HTR-8/SVneo (cell line): ENCODE results near the gene MED27.
"Not testable (repeated sequence)": the region's sequence is repeated elsewhere in the genome, so short reads cannot be mapped to it uniquely, and the experiment has no call there.

Experiments used
- DNase-seq: peaks from one replicate; pipeline ENCODE4 v3.0.0; 2011; ENCODE audit warnings: low spot score, mixed read lengths; ENCODE audit not compliant: insufficient read length
- FAIRE-seq: peaks from 2 replicates; lab custom pipeline; 2011; peaks lifted over from hg19 to GRCh38; lab: Jason Lieb, UNC

The MED27 gene

DNA sequence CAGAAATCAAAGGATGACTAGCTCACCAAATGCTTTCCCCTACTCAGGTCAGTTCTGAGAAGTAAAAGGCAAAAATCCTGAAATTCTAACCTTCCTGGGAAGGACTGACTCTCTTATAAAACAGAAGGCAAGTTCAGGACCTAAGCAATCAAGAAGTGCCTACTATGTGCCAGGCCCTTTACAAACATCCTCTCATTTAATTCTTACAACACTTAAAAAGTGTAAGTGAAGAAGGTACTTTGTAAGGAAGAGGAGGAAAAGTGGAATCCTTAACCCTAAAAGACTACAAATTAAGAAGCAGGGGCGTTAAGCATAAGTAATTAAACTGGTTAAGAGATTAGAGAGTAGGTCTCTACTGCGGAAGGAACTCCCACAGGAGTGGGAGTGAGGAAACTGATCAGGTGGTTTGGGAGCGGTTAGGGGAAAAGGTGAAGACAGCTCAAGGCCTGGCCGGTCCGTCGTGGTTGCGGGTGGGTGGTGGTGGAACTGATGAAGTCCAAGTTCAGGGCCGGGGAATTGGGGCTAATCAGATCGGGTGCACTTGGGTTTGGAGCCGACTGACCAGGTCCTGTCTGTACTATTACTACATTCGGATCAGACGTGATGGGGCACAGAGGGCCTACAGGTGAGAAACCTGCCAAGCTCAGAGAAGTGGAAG, 839 bp downstream of the MED27 start:
- FAIRE-seq (no peak), DNase-seq (no peak)

DNA sequence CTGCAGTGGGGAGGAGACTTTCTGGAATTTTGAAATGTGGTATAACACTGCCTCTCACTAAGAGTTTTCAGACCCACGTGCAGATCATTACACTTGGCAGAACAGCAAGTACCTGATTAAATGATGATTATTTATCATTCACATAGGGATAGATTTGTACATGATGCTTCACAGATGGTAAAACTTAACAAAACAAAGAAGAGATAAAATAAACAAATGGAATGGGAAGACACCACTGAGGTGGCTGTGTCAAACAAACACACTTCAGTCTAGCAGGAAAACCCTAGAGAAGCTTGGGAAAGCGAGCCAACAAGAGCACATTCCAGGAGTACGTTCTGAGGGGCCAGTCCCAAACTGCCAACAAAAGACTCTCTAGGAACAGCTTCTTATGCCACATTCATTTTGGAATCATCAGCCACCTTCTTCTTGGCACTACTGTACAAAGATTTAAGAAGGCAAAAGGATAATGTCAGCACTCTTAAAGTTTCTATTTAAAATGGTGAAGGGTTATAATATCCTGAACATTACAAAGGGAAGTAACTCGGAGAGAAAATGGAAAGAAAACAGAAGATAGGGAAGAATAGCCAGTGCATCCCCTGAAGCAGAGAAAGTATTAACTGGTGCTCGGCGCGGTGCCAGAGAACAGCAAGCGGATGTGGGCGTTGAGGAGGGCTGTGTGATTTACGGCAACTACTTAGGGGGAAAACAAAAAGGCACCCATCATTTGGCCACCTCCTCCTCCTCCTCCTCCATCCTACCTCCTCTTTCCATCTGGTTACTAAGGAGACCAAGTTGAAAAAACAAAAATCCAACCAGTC, 1.6 kb downstream of the MED27 start:
- DNase-seq (no peak), FAIRE-seq (no peak)

- FAIRE-seq (no peak), DNase-seq (no peak)
Measured at GRCh38 chr9:132075853-132076252, 3.8 kb downstream of the MED27 start.

DNA sequence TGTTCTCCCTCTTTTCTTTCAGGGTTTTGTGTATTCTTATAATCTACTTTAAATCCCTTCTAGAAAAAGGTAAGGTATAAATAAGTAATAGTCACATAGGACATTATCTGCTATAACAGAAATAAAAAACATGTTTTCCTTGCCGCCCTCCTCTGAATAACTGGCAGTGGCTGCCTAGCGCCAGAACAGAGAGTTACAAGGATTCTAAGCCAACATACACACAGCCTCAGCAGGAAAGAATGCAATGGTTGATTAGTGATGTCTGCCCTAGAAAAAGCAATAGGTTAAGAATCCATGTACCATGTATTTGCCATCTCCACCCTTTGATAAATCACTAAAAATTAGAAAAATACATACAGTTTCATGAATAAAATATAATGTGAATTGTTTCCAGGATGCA, 4.9 kb downstream of the MED27 start:
- DNase-seq (no peak), FAIRE-seq (no peak)

- DNase-seq, result no peak
- no peak for FAIRE-seq
Measured at GRCh38 chr9:132071847-132072507, 7.7 kb downstream of the MED27 start.

DNA sequence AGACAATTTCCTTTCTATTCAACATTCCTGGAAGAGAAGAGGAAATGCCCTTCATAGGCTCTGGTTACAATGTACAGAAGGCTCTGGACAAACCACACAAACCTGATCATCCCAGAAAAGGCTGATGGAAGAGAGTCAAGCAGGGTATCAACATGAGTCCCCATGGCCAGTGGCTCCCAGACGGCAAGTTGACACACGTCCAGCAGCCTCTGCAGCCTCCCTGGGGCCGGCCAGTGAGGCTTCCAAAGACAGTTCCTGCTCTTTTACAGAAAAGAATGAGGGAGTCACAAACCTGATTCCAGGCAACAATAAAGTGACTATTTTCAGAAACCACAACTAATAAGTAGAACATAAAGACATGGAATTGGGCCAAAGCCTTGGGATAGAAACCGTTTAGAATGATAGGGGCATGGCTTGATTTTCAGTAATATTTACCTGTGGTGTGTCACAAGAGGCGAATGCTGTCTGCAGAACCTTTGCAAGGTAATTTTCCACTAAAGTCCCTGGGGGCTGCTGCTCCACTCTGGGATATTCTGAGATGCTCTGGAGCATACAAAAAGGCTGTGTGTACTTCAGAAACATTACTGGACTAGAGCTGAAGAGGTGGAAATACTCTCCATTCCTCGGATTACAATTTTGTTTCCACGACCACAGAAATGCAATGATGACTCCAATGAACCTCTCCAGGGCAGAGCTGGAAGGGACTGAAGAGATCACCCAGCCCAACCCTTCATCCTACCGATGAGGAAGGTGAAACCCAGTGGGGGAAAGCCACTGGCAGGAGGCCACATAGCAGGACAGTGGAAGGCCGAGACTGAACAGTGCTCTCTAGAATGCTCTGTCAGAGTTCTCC, 10.4 kb downstream of the MED27 start:
- FAIRE-seq, result no peak
- DNase-seq, result peak; percentile 5

- DNase-seq, result no peak
- FAIRE-seq, result no peak
Measured at GRCh38 chr9:132068605-132069004, 11.1 kb downstream of the MED27 start.

GRCh38 chr9:132066511-132066910, 13.2 kb downstream of the MED27 start:
- FAIRE-seq (no peak), DNase-seq (no peak)

DNA sequence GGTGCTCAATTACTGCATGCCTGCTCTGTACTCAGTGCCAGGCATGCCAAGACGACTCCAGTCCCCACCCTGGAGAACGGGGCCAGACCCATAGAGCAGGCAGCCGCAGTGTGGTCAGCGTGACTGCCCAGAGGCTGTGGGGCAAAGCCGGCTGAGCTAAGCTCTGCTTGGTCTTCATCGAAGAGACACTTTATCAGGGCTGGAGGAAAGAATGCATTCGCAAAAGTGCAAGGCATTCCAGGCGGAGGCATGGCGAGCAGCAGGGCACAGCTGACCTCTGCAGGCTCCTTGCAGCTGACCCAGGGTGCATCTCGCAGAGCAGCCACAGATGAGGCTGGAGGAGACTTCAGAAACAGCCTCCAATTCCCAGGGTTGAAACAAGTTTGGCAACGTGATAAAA, 13.6 kb downstream of the MED27 start:
- FAIRE-seq, result no peak
- no peak for DNase-seq

- DNase-seq (no peak), FAIRE-seq (no peak)
Measured at GRCh38 chr9:132063281-132063680, 16.4 kb downstream of the MED27 start.

- no peak for FAIRE-seq
- DNase-seq, result no peak
Measured at GRCh38 chr9:132062806-132063205, 16.9 kb downstream of the MED27 start.

GRCh38 chr9:132061526-132061925, 18.1 kb downstream of the MED27 start:
- DNase-seq (no peak), FAIRE-seq (no peak)

DNA sequence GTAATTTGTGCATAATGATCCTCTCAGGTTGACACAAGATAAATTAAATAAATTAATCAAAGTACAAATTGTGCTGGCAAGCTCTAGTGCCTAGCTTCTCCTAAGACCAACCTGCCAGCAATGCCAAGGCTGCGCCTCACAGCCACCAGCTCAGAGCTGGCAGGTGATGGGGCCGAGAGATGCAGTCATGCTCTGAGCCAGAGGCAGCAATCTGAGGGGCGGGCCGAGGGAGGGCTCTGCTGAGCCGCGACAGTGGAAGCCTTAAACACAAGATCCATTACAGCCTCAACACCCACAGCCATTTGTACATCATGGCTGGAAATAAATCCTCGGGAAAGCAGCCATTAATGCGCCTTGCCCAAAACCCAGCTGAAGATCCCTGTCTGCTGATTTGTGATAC, 20.3 kb downstream of the MED27 start:
- FAIRE-seq, result no peak
- DNase-seq, result no peak

GRCh38 chr9:132058226-132058625, 21.4 kb downstream of the MED27 start:
- DNase-seq, FAIRE-seq: not testable (repeated sequence)

- FAIRE-seq, result no peak
- no peak for DNase-seq
Measured at GRCh38 chr9:132056717-132057560, 22.7 kb downstream of the MED27 start.

GRCh38 chr9:132055756-132056155, 23.9 kb downstream of the MED27 start:
- FAIRE-seq (no peak), DNase-seq (no peak)

GRCh38 chr9:132054024-132054423, 25.6 kb downstream of the MED27 start:
- DNase-seq (no peak), FAIRE-seq (no peak)

- no peak for DNase-seq
- no peak for FAIRE-seq
Measured at GRCh38 chr9:132049900-132050299, 29.8 kb downstream of the MED27 start.

- DNase-seq, result no peak
- no peak for FAIRE-seq
Measured at GRCh38 chr9:132049323-132049882, 30.3 kb downstream of the MED27 start.
